RWPE2 (cell line): ENCODE data around the gene TSC22D4.
A peak's percentile ranks its signal among the peaks of the same experiment; 100 is the strongest.

Experiments used
- ATAC-seq: fragments of 200-7000 bp; cut with Tn5 transposase; 3 replicates; pipeline ENCODE4 v1.9.1; 2021; ENCODE audit warnings: low read depth
- DNase-seq: peaks from one replicate; pipeline ENCODE4 v3.0.0-alpha.2; 2020; ENCODE audit warnings: low spot score
- H3K27ac ChIP-seq: fragments of 450-650 bp; 2 replicates; pipeline ENCODE4 v1.5.1; 2017; ENCODE audit warnings: mild to moderate bottlenecking; ENCODE audit not compliant: poor library complexity, severe bottlenecking
- H3K27me3 ChIP-seq: fragments of 250-450 bp; sonication (Bioruptor Pico); 2 replicates; pipeline ENCODE4 v1.5.1; 2021; ENCODE audit warnings: mild to moderate bottlenecking, moderate library complexity; ENCODE audit not compliant: insufficient read depth, poor library complexity, severe bottlenecking
- H3K36me3 ChIP-seq: fragments of 250-450 bp; sonication (Bioruptor Pico); 2 replicates; pipeline ENCODE4 v1.5.1; 2020; ENCODE audit warnings: low read depth, mild to moderate bottlenecking, moderate library complexity
- H3K4me1 ChIP-seq: fragments of 250-450 bp; sonication (Bioruptor Pico); 2 replicates; pipeline ENCODE4 v1.5.1; 2021; ENCODE audit warnings: mild to moderate bottlenecking, moderate library complexity; ENCODE audit not compliant: insufficient read depth, poor library complexity, severe bottlenecking
- H3K4me3 ChIP-seq: fragments of 250-450 bp; sonication (Bioruptor Pico); 2 replicates; pipeline ENCODE4 v1.5.1; 2021; ENCODE audit warnings: mild to moderate bottlenecking, moderate library complexity; ENCODE audit not compliant: severe bottlenecking
- H3K9me3 ChIP-seq: fragments of 250-450 bp; sonication (Bioruptor Pico); 2 replicates; pipeline ENCODE4 v1.5.1; 2021; ENCODE audit warnings: mild to moderate bottlenecking, moderate library complexity; ENCODE audit not compliant: severe bottlenecking
- CTCF ChIP-seq: fragments of 450-650 bp; IDR thresholded peaks from one replicate; pipeline ENCODE4 v1.5.1; 2017; ENCODE audit warnings: mild to moderate bottlenecking, moderate library complexity; ENCODE audit not compliant: poor library complexity, severe bottlenecking

The TSC22D4 gene

DNA sequence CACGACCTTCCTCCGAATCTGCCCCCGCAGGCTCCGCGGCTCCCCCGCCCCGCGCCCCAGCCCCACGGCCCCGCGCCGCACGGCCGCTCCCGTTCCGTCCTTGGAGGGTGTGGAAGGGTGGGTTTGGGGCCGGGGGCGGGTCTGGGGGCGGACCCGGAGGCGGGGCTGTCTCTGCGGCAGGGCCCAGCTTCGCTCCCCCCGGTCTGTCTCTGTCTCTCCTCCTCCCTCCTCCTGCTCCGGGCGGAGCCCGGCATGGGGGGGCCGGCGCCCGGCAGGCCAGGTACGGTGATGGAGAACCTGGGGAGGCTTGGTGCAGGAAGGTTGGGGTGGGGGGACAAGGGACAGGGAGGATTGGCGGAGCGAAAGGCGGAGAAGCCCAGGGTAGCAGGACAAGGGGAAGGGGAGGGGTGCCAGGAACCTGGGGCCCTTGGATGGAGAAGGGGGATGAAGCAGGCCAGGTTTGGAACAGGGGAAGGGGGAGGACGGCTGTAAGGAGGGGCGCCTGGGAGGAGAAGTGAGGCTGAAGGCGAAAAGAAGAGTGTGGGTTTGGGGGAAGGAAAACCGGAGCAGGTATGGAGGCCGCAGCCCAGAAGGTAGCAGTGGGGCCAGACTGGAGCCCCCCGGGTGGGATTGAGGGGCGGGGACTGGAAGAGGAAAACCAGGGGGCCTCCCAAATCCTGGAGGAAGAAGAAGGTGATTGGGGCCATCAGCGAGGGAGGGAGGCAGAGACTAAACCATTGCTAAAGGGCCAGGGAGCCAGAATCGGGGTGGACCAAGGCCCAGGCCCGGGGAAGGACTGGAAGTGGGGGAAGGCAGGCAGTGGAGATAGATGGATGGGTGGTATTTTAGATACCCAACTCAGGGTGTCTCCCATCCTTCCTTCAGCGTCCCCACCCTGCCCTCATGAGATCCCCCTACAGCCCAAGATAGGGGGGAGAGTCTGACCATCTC is 5.0 kb upstream of the TSC22D4 start, which contains the start of gene NYAP1:
TSS of gene NYAP1 (plus strand) at position 206 of the 951 bp plus-strand sequence. CDS start 1,385 bp downstream, outside the sequence.
- peak; percentile 41 for ATAC-seq
- Histone ChIP-seq H3K9me3 (no peaks in the 10 kb centered on the region), H3K36me3 (no peaks in the 10 kb centered on the region), H3K27ac (peak within 1 kb of the TSS; percentile 33), H3K27me3 (no peaks in the 10 kb centered on the region), H3K4me3 (peak within 1 kb of the TSS; percentile 78), H3K4me1 (no peaks in the 10 kb centered on the region)
- DNase-seq: no peak
- TF ChIP-seq CTCF: no peak

DNA sequence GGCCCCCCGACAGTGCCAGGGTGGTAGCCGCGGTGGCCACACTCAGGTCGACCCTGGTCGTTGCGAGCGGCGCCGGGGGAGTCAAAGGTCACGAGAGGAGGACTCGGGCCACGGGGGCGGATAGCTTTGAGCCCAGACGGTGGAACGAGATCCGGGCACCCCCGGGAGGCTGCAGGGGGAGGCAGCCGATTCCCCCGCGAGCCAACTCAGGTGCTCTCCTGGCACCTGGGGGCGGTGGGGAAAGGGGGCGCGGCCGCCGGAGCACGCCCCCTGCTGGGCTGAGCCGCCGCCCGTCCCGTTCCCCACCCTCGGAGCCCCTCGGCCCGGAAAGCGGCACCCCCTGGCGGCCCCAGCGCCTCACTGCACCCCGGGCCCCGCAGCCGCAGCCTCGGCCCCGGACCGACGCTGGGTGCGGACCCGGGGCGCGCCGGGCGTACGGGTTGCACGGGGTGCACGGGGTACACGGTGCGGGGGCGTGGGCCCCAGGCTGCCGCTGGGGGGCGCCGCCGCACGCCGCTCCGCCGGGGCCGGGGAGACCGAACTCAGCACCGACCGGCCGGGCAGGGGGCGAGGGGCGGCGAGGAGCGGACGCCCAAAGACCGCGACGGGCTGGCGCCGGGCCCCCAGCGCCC is 4.2 kb upstream of the TSC22D4 start:
- Histone ChIP-seq H3K4me1 (no peaks in the 10 kb centered on the region), H3K36me3 (no peaks in the 10 kb centered on the region), H3K4me3 (peak overlapping the region; percentile 78), H3K27ac (peak overlapping the region; percentile 33), H3K9me3 (no peaks in the 10 kb centered on the region), H3K27me3 (no peaks in the 10 kb centered on the region)
- peak; percentile 37 for ATAC-seq
- no peak for DNase-seq
- peak; percentile 98 for TF ChIP-seq CTCF

DNA sequence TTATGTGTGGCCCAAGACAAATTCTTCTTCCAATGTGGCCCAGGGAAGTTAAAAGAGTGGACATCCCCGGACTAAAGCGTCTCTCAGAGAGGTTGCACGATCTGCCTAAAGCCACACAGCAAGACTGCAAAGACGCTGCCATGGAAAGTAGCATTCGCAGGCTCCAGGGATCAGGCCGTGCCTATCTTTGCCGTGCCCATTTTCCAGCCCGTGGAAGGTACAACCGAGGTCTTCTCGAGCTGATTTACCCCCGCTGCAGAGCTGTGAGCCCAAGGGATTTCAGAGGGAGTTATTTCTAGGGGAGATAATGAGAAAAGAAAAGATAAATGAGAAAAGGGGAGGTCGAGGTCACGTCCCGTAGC is 3.7 kb upstream of the TSC22D4 start:
- no peak for TF ChIP-seq CTCF
- H3K27ac ChIP-seq: peak overlapping the region; percentile 33

GRCh38 chr7:100481466-100481865 is 2.5 kb upstream of the TSC22D4 start:
- Histone ChIP-seq H3K9me3 (no peaks in the 10 kb centered on the region), H3K4me3 (no peak overlapping the region), H3K27me3 (no peaks in the 10 kb centered on the region), H3K36me3 (no peaks in the 10 kb centered on the region), H3K4me1 (no peaks in the 10 kb centered on the region), H3K27ac (no peak overlapping the region)
- ATAC-seq (no peak), DNase-seq (no peak)
- TF ChIP-seq CTCF: no peak

More for the DNA sequence above, 3.7 kb upstream of the TSC22D4 start:
- Histone ChIP-seq H3K36me3 (no peaks in the 10 kb centered on the region), H3K4me3 (peak overlapping the region; percentile 78), H3K9me3 (no peaks in the 10 kb centered on the region), H3K27me3 (no peaks in the 10 kb centered on the region), H3K4me1 (no peaks in the 10 kb centered on the region)
- no peak for DNase-seq
- no peak for ATAC-seq

- H3K4me1 ChIP-seq: no peaks in the 10 kb centered on the region
- peak overlapping the region; percentile 64 for H3K27ac ChIP-seq
- H3K27me3 ChIP-seq: no peaks in the 10 kb centered on the region
- peak; percentile 1 for TF ChIP-seq CTCF
- H3K36me3 ChIP-seq: peaks cover 16% of the 10 kb centered on the region
- peak overlapping the region; percentile 84 for H3K4me3 ChIP-seq
- no peaks in the 10 kb centered on the region for H3K9me3 ChIP-seq
- no peak for DNase-seq
- ATAC-seq: no peak
Measured at GRCh38 chr7:100477871-100478267, 1.1 kb downstream of the TSC22D4 start.
